Hepatic stellate cell (primary cell): ENCODE measurements around the gene PIGK.

ENCODE experiments used
- DNase-seq: peaks from one replicate; pipeline ENCODE4 v3.0.0; 2011; ENCODE audit warnings: low spot score

PIGK gene

GRCh38 chr1:77096496-77097255, 122.6 kb downstream of the PIGK start:
- DNase-seq = no peak

DNA sequence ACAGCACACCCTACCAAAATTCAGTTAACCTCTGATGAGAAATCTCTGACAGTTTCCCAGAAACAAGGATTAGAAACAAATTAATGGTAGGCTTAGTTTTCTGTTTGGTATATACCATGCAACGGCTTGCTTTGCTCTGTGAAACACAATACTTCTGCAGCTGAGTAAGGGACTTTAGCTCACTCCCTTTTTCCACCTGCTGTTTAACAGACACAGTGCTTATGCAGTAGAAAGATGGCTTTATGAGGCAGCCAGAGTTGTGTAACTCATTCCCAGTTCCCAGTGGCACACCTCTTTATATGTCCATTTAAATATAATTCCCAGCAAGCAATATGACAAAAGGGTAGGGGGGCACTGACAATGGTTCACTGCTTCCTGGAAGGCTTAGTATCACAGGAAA, 124.0 kb downstream of the PIGK start:
- no peak for DNase-seq

GRCh38 chr1:77089756-77090155, 129.5 kb downstream of the PIGK start:
- no peak for DNase-seq

- no peak for DNase-seq
Measured at GRCh38 chr1:77085109-77085508, 134.1 kb downstream of the PIGK start.

- DNase-seq = no peak
Measured at GRCh38 chr1:77084457-77084856, 134.8 kb downstream of the PIGK start.

GRCh38 chr1:77081834-77082233, 137.4 kb downstream of the PIGK start:
- DNase-seq = no peak

- DNase-seq = no peak
Measured at GRCh38 chr1:77076759-77077158, 142.5 kb downstream of the PIGK start.

DNA sequence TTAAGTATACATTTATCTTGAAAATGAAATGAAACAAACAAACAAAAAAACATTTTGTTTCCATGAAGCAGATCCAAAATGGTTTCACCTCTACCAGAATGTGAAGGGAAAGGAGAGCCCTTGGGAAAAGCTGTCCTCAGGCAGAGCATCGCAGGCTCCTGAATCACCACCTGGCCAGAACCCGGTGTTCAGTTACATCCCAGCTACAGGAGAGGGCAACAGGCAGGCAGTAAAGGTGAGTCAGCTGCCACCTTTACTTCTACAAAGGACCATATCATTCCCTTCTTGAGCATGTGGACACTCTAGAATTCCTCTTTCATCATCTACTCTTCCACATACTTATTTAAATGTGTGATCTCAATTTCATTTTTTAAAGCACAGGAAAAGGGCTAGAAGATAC, 151.2 kb downstream of the PIGK start:
- no peak for DNase-seq

DNA sequence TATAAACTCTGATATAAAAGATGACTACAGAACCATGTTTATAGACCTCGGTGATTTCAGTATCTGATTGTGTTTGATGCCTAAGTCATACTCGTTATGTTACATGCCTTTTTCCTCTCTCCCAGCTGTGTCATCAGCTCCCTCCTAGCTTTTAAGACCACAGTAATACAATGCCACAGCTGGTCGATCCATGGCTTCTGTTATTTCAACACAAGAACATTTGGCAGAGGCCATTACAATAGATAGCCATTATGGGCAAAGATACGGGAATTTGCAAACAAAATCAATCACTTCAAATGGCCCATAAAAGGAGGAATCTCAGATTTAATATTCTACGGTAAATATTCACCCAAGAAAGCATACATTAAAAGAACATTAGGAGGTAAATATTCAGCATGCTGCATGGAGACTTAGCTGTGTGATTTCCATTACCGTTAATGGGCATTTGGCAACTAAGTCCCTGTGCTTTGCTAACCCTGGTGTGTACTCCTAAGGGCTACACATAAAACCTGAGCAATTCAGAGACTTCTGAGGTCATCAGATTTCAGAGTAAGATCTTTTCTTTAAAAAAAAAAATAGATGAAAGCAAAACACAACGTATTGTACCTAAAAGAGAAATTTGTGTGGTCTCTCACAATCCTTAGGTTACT, 153.4 kb downstream of the PIGK start:
- DNase-seq = no peak

DNA sequence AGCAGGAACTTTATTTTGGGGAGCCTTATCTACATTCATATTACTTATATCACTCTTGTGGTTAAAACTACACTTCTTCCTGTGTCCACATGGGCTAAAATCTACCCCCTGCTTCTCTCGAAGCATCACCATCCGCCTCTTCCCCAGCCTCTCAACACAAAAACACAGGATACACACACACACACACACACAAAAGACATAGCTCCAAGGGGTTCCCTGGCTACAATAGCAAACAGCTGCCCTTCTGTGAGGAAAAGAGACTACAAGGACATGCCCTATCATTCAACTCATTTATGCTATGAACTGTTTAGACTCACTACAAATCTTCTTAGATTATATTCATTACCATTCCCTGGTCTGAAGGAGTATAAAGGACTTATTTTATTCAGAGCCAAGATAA, 155.0 kb downstream of the PIGK start:
- DNase-seq = no peak

- DNase-seq = no peak
Measured at GRCh38 chr1:77063118-77063517, 156.1 kb downstream of the PIGK start.

GRCh38 chr1:77061162-77061561, 158.1 kb downstream of the PIGK start:
- DNase-seq = no peak

- DNase-seq = no peak
Measured at GRCh38 chr1:77060000-77060399, 159.2 kb downstream of the PIGK start.

GRCh38 chr1:77057994-77058585, 161.1 kb downstream of the PIGK start:
- DNase-seq = no peak

GRCh38 chr1:77056525-77056924, 162.7 kb downstream of the PIGK start:
- no peak for DNase-seq

- no peak for DNase-seq
Measured at GRCh38 chr1:77051425-77051824, 167.8 kb downstream of the PIGK start.

GRCh38 chr1:77048615-77049005, 170.6 kb downstream of the PIGK start:
- no peak for DNase-seq

DNA sequence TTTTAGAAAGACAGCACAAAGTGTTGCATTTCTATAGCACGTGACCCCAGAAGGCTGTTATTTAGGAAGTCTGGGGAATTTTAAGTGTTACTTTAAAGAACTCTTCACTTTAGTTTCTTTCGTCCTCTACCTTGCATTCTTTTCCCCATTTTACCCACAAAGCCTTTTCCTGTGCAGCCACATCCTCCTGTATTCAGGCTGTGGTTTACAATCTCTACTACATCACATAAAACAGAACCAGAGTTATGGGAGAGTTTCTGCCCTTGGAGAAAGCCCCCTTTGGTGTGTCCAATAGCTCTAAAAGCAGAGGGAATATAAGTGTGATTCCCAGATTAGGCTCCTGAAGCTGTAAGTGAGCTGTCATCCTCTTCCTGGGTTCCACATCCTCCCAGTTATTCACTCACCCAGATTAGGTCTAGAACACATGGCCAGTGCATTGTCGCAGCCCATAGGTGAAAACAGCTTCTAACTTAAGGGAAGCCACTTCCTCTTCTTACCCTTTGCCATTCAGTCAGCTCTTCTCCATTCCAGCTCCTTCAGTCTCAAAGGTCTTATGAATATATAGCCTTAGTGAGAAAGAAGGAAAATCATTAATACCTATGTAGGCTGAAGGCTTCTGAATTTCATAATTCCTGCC, 171.1 kb downstream of the PIGK start:
- DNase-seq = no peak

- DNase-seq = no peak
Measured at GRCh38 chr1:77047575-77047974, 171.7 kb downstream of the PIGK start.

- no peak for DNase-seq
Measured at GRCh38 chr1:77044133-77044849, 174.9 kb downstream of the PIGK start.

- DNase-seq = no peak
Measured at GRCh38 chr1:77040826-77041225, 178.4 kb downstream of the PIGK start.

- peak; percentile 64 for DNase-seq
Measured at GRCh38 chr1:77039739-77040138, 179.5 kb downstream of the PIGK start.
